Right lobe of liver (tissue), 6 donors: ENCODE data around the gene CTTN. TPM values are rescaled to one million over a fixed set of nuclear protein-coding genes. Genes with fewer than 3 reads are reported as not detected.

Experiments
- ATAC-seq, 4 donors: fragments of 200-7000 bp; cut with Tn5 transposase; one replicate each; pipeline ENCODE4 v1.9.1; 2020; ENCODE audit warnings: mild to moderate bottlenecking in 4 of 4, moderate library complexity in 4 of 4
- DNase-seq, 3 donors: peaks; one replicate each; pipeline ENCODE4 v3.0.0-alpha.2; 2020
- H3K27ac ChIP-seq, 3 donors: fragments of 200-600 bp; one replicate each; pipeline ENCODE4 v1.8.0; 2022
- H3K27me3 ChIP-seq, 2 donors: fragments of 200-600 bp; one replicate each; pipeline ENCODE4 v1.8.0; 2022
- H3K36me3 ChIP-seq, 4 donors: fragments of 200-600 bp; sonication (generic) in 1 of 4; one replicate each; pipeline versions ENCODE4 v1.5.1 to v1.8.0; 2017 to 2022; ENCODE audit warnings: control low read depth in 1 of 4
- H3K4me1 ChIP-seq, 4 donors: fragments of 200-600 bp; sonication (generic) in 1 of 4; one replicate each; pipeline versions ENCODE4 v1.5.1 to v1.8.0; 2017 to 2022; ENCODE audit warnings: control low read depth in 1 of 4
- H3K4me3 ChIP-seq, 3 donors: fragments of 200-600 bp; one replicate each; pipeline ENCODE4 v1.8.0; 2022
- H3K9me3 ChIP-seq, 4 donors: fragments of 200-600 bp; sonication (generic) in 1 of 4; one replicate each; pipeline versions ENCODE4 v1.5.1 to v1.8.0; 2017 to 2022; ENCODE audit warnings: control low read depth in 1 of 4
- CTCF ChIP-seq, 4 donors: fragments of 200-600 bp in 3 of 4; fragments of 450-650 bp in 1 of 4; IDR thresholded peaks; one replicate each; pipeline versions ENCODE4 v1.5.1 to v1.8.0; 2016 to 2022; ENCODE audit warnings: antibody characterized with exemption in 4 of 4, mild to moderate bottlenecking in 2 of 4
- POLR2A ChIP-seq: fragments of 450-650 bp; IDR thresholded peaks from one replicate; pipeline ENCODE4 v1.6.1; 2017; ENCODE audit warnings: antibody characterized with exemption, mild to moderate bottlenecking
- WGBS: methylation state at CpG from one replicate; pipeline ENCODE4 v1.1.6; 2018; ENCODE audit warnings: low coverage, low lambda C conversion rate; ENCODE audit not compliant: insufficient coverage; ENCODE audit errors: missing lambda C conversion rate; 5-methylcytosine and 5-hydroxymethylcytosine counted together
- intact Hi-C, 2 donors: fragments of 100-400 bp; cut with DNase I; formaldehyde crosslinking; loops; one replicate each; pipeline versions ENCODE4 v1.11.2 to v1.14.1; 2022
- total RNA-seq, 6 experiments: library from RNA; depleted of rRNA in 2 of 6; stranded (reverse); fragments of >200 nt in 2 of 6; fragmentation: NEBNext Ultra II Directional in 3 of 6; extraction: Animal tissue kit (Norgen Biotek cat#: 25700) in 3 of 6; gene quantifications; one replicate each; pipeline versions ENCODE4 v1.1.0 to v1.2.4, GENCODE V29; 2016 to 2023
- donor health status: DM: no; HTN: yes; CAD: no.
- donor health status: DM: no; HTN: no; CAD: no.
- donor health status: DM: no; HTN: no; CAD: no.
- donor health status: DM: no; HTN: yes; CAD: no.
- donor health status: DM: no; HTN: yes; CAD: no.

The CTTN gene
- total RNA-seq, 6 experiments from 2014 or later = 63.6 to 90.8 (median 78.5) TPM

- ATAC-seq = peak; percentile 43 to 73 (median 52)
- 58% methylated on average over 6 of the region's 11 CpGs for WGBS
- no peaks in the 10 kb centered on the region for H3K9me3 ChIP-seq
- intact Hi-C loops = no loop called here
- H3K27ac ChIP-seq = no peak overlapping the region
- H3K27me3 ChIP-seq = no peaks in the 10 kb centered on the region
- H3K36me3 ChIP-seq = peaks cover 0 to 68% (median 30%) of the 10 kb centered on the region in 4 donors
- DNase-seq = no peak
- no peak overlapping the region for H3K4me3 ChIP-seq
- no peak for TF ChIP-seq CTCF (IDR thresholded peaks at IDR 0.05)
- TF ChIP-seq POLR2A = no peak
- no peaks in the 10 kb centered on the region for H3K4me1 ChIP-seq
Observed at GRCh38 chr11:70358753-70359152, 39.6 kb upstream of the CTTN start.

GRCh38 chr11:70359451-70360205, 38.7 kb upstream of the CTTN start:
- Histone ChIP-seq H3K4me1 (no peaks in the 10 kb centered on the region), H3K36me3 (peaks cover 0 to 67% (median 32%) of the 10 kb centered on the region in 4 donors), H3K27me3 (no peaks in the 10 kb centered on the region), H3K27ac (no peak overlapping the region), H3K4me3 (no peak overlapping the region), H3K9me3 (no peaks in the 10 kb centered on the region)
- WGBS = 91% methylated on average over 6 of the region's 8 CpGs
- TF ChIP-seq CTCF (IDR thresholded peaks at IDR 0.05) = no peak
- no peak for TF ChIP-seq POLR2A
- no peak for DNase-seq
- ATAC-seq = peak in 2 of 4 donors; percentile 11 to 37
- intact Hi-C loops = no loop called here

GRCh38 chr11:70360211-70360610, 38.1 kb upstream of the CTTN start:
- H3K9me3 ChIP-seq = no peaks in the 10 kb centered on the region
- intact Hi-C loops = no loop called here
- DNase-seq (no peak), ATAC-seq (no peak)
- no peak overlapping the region for H3K4me3 ChIP-seq
- TF ChIP-seq POLR2A (no peak), CTCF (IDR thresholded peaks at IDR 0.05) (no peak)
- no peaks in the 10 kb centered on the region for H3K4me1 ChIP-seq
- peaks cover 0 to 67% (median 31%) of the 10 kb centered on the region in 4 donors for H3K36me3 ChIP-seq
- 20% methylated on average over 1 of the region's 6 CpGs for WGBS
- H3K27ac ChIP-seq = no peak overlapping the region
- no peaks in the 10 kb centered on the region for H3K27me3 ChIP-seq

GRCh38 chr11:70364178-70364577, 34.2 kb upstream of the CTTN start:
- H3K4me3 ChIP-seq = no peak overlapping the region
- H3K4me1 ChIP-seq = no peaks in the 10 kb centered on the region
- H3K36me3 ChIP-seq = peaks cover 0 to 46% (median 23%) of the 10 kb centered on the region in 4 donors
- no peak overlapping the region for H3K27ac ChIP-seq
- WGBS = 90% methylated on average over 2 of the region's 2 CpGs
- no peaks in the 10 kb centered on the region for H3K27me3 ChIP-seq
- DNase-seq (no peak), ATAC-seq (no peak)
- intact Hi-C loops = no loop called here
- H3K9me3 ChIP-seq = no peaks in the 10 kb centered on the region
- TF ChIP-seq POLR2A (no peak), CTCF (IDR thresholded peaks at IDR 0.05) (no peak)
